ENCODE measurements around the gene MYH9. TPM values are rescaled to one million over a fixed set of nuclear protein-coding genes. Genes with fewer than 3 reads are reported as not detected.

Gene MYH9
- total and polyA plus RNA-seq, 4 donors = 32.3 to 150 (median 98.7) TPM

GRCh38 chr22:36327922-36328551 is 59.7 kb downstream of the MYH9 start:
- WGBS = 73% methylated on average over 13 of the region's 13 CpGs
- Histone ChIP-seq H3K4me1 (ENCODE audit: control insufficient read depth in 4 of 4, insufficient read depth in 4 of 4, low read length in 3 of 4) (peaks cover 28 to 74% (median 47%) of the 10 kb centered on the region in 4 donors), H3K27me3 (ENCODE audit: control insufficient read depth in 4 of 4, insufficient read depth in 4 of 4, low read length in 3 of 4) (no peaks in the 10 kb centered on the region), H3K36me3 (ENCODE audit: control insufficient read depth in 4 of 4, insufficient read depth in 3 of 4, low read depth in 1 of 4, low read length in 3 of 4) (peaks cover 4 to 30% (median 24%) of the 10 kb centered on the region in 4 donors), H3K9me3 (ENCODE audit: control insufficient read depth in 4 of 4, low read length in 3 of 4) (no peaks in the 10 kb centered on the region), H3K4me3 (ENCODE audit: low read depth in 1 of 3, low read length in 3 of 3) (no peak overlapping the region), H3K27ac (ENCODE audit: low read depth in 1 of 2, low read length in 2 of 2) (peak overlapping the region; percentile 75 to 90), H3K9ac (ENCODE audit: low read depth in 1 of 2, low read length in 2 of 2) (no peak overlapping the region)
- TF ChIP-seq CTCF (IDR thresholded peaks at IDR 0.05; ENCODE audit: low read depth, low read length, missing input control) (no peak), RAD21 (IDR thresholded peaks at IDR 0.05) (no peak), FOXA2 (IDR thresholded peaks at IDR 0.05) (no peak), GABPA (IDR thresholded peaks at IDR 0.05 in 1 of 2, conservative IDR thresholded peaks at IDR 0.05 in 1 of 2) (no peak)
- no peak for DNase-seq (ENCODE audit: low spot score)

- Histone ChIP-seq H3K27me3 (ENCODE audit: control insufficient read depth in 4 of 4, insufficient read depth in 4 of 4, low read length in 3 of 4) (no peaks in the 10 kb centered on the region), H3K9ac (ENCODE audit: low read depth in 1 of 2, low read length in 2 of 2) (no peak overlapping the region), H3K4me3 (ENCODE audit: low read depth in 1 of 3, low read length in 3 of 3) (no peak overlapping the region), H3K9me3 (ENCODE audit: control insufficient read depth in 4 of 4, low read length in 3 of 4) (no peaks in the 10 kb centered on the region), H3K36me3 (ENCODE audit: control insufficient read depth in 4 of 4, insufficient read depth in 3 of 4, low read depth in 1 of 4, low read length in 3 of 4) (peaks cover 9 to 40% (median 32%) of the 10 kb centered on the region in 4 donors), H3K27ac (ENCODE audit: low read depth in 1 of 2, low read length in 2 of 2) (peak overlapping the region; percentile 20 to 49), H3K4me1 (ENCODE audit: control insufficient read depth in 4 of 4, insufficient read depth in 4 of 4, low read length in 3 of 4) (peaks cover 22 to 64% (median 41%) of the 10 kb centered on the region in 4 donors)
- TF ChIP-seq NR2F2 (IDR thresholded peaks at IDR 0.05) (peak; percentile 62), REST (IDR thresholded peaks at IDR 0.05) (no peak), SP1 (IDR thresholded peaks at IDR 0.05) (no peak), HNF4G (IDR thresholded peaks at IDR 0.05) (no peak), ZBTB33 (IDR thresholded peaks at IDR 0.05) (no peak)
- no peak for DNase-seq (ENCODE audit: low spot score)
- 78% methylated on average over 20 of the region's 20 CpGs for WGBS
Measured at GRCh38 chr22:36326178-36327161, 61.3 kb downstream of the MYH9 start.
